ENCODE data around the gene FHIP2A.
"Not testable (repeated sequence)": the region's sequence is repeated elsewhere in the genome, so short reads cannot be mapped to it uniquely, and the experiment has no call there.

The FHIP2A gene

GRCh38 chr10:114856544-114857287 is 35.1 kb downstream of the FHIP2A start:
- Histone ChIP-seq H3K27ac (ENCODE audit: low read depth, low read length) (peak overlapping the region; percentile 48), H3K14ac (ENCODE audit: low read length) (no peak overlapping the region), H3K27me3 (ENCODE audit: insufficient read depth, low read length) (no peaks in the 10 kb centered on the region), H4K91ac (ENCODE audit: low read depth, low read length) (no peak overlapping the region), H2BK120ac (ENCODE audit: insufficient read depth, low read length, poor library complexity) (peak overlapping the region; percentile 76), H3K36me3 (ENCODE audit: control insufficient read depth in 1 of 2, insufficient read depth in 2 of 2, low read length in 2 of 2) (peaks cover 10 to 12% of the 10 kb centered on the region in 2 experiments), H3K4me1 (ENCODE audit: control insufficient read depth in 1 of 2, insufficient read depth in 2 of 2, low read length in 2 of 2) (no peaks in the 10 kb centered on the region), H4K8ac (ENCODE audit: low read depth, low read length) (no peak overlapping the region), H3K23ac (ENCODE audit: low read length) (no peak overlapping the region), H4K12ac (ENCODE audit: low read depth, low read length) (no peak overlapping the region), H3K9ac (ENCODE audit: low read length) (no peak overlapping the region), H3K4me3 (ENCODE audit: low read depth, low read length) (no peak overlapping the region), H3K9me3 (ENCODE audit: insufficient read depth, low read depth, low read length) (peaks cover 2% of the 10 kb centered on the region), H3K4ac (ENCODE audit: low read depth, low read length) (no peak overlapping the region), H2AK5ac (ENCODE audit: low read length) (no peak overlapping the region), H3K79me2 (ENCODE audit: control insufficient read depth, insufficient read depth, low read length, poor library complexity) (no peaks in the 10 kb centered on the region), H3K4me2 (ENCODE audit: low read length) (no peak overlapping the region), H2BK12ac (ENCODE audit: low read length) (no peak overlapping the region), H2AFZ (ENCODE audit: insufficient read depth, low read length, poor library complexity) (no peak overlapping the region), H2BK5ac (ENCODE audit: low read depth, low read length, poor library complexity) (no peak overlapping the region), H3K18ac (ENCODE audit: low read length) (no peak overlapping the region), H3K79me1 (ENCODE audit: low read length) (no peaks in the 10 kb centered on the region)
- peak; percentile 48 to 88 for DNase-seq
- no CpG with 5 or more reads among the region's 9 CpGs for WGBS (ENCODE audit: extremely low coverage, insufficient coverage, insufficient read length)

GRCh38 chr10:114857288-114857565 is 35.6 kb downstream of the FHIP2A start:
- not testable (repeated sequence) for H3K9ac ChIP-seq (ENCODE audit: low read length); H3K79me1 ChIP-seq (ENCODE audit: low read length); H3K9me3 ChIP-seq (ENCODE audit: insufficient read depth, low read depth, low read length); DNase-seq; H2BK5ac ChIP-seq (ENCODE audit: low read depth, low read length, poor library complexity); H3K4me1 ChIP-seq (ENCODE audit: control insufficient read depth in 1 of 2, insufficient read depth in 2 of 2, low read length in 2 of 2); H4K91ac ChIP-seq (ENCODE audit: low read depth, low read length); H3K23ac ChIP-seq (ENCODE audit: low read length); H4K12ac ChIP-seq (ENCODE audit: low read depth, low read length); H2AK5ac ChIP-seq (ENCODE audit: low read length); H3K79me2 ChIP-seq (ENCODE audit: control insufficient read depth, insufficient read depth, low read length, poor library complexity); H3K18ac ChIP-seq (ENCODE audit: low read length); H3K27me3 ChIP-seq (ENCODE audit: insufficient read depth, low read length); H3K4me3 ChIP-seq (ENCODE audit: low read depth, low read length); H3K4ac ChIP-seq (ENCODE audit: low read depth, low read length); H3K4me2 ChIP-seq (ENCODE audit: low read length); H2BK12ac ChIP-seq (ENCODE audit: low read length); H2BK120ac ChIP-seq (ENCODE audit: insufficient read depth, low read length, poor library complexity); H3K14ac ChIP-seq (ENCODE audit: low read length); H4K8ac ChIP-seq (ENCODE audit: low read depth, low read length); H2AFZ ChIP-seq (ENCODE audit: insufficient read depth, low read length, poor library complexity)
- peaks cover 10 to 12% of the 10 kb centered on the region in 2 experiments for H3K36me3 ChIP-seq (ENCODE audit: control insufficient read depth in 1 of 2, insufficient read depth in 2 of 2, low read length in 2 of 2)
- WGBS (ENCODE audit: extremely low coverage, insufficient coverage, insufficient read length): no CpG with 5 or more reads among the region's 8 CpGs
- H3K27ac ChIP-seq (ENCODE audit: low read depth, low read length): peak overlapping the region; percentile 34

GRCh38 chr10:114857922-114858629 is 36.5 kb downstream of the FHIP2A start:
- no peak overlapping the region for H3K4ac ChIP-seq (ENCODE audit: low read depth, low read length)
- no peak overlapping the region for H3K9ac ChIP-seq (ENCODE audit: low read length)
- no peak for DNase-seq
- H3K23ac ChIP-seq (ENCODE audit: low read length): no peak overlapping the region
- H2BK120ac ChIP-seq (ENCODE audit: insufficient read depth, low read length, poor library complexity): no peak overlapping the region
- no peak overlapping the region for H4K12ac ChIP-seq (ENCODE audit: low read depth, low read length)
- H2BK12ac ChIP-seq (ENCODE audit: low read length): no peak overlapping the region
- H3K27ac ChIP-seq (ENCODE audit: low read depth, low read length): no peak overlapping the region
- H2AK5ac ChIP-seq (ENCODE audit: low read length): no peak overlapping the region
- H3K27me3 ChIP-seq (ENCODE audit: insufficient read depth, low read length): no peaks in the 10 kb centered on the region
- H3K4me1 ChIP-seq (ENCODE audit: control insufficient read depth in 1 of 2, insufficient read depth in 2 of 2, low read length in 2 of 2): no peaks in the 10 kb centered on the region
- peaks cover 10 to 12% of the 10 kb centered on the region in 2 experiments for H3K36me3 ChIP-seq (ENCODE audit: control insufficient read depth in 1 of 2, insufficient read depth in 2 of 2, low read length in 2 of 2)
- H3K4me2 ChIP-seq (ENCODE audit: low read length): no peak overlapping the region
- no peak overlapping the region for H3K4me3 ChIP-seq (ENCODE audit: low read depth, low read length)
- H3K14ac ChIP-seq (ENCODE audit: low read length): no peak overlapping the region
- no peak overlapping the region for H4K8ac ChIP-seq (ENCODE audit: low read depth, low read length)
- H3K9me3 ChIP-seq (ENCODE audit: insufficient read depth, low read depth, low read length): peaks cover 2% of the 10 kb centered on the region
- H3K18ac ChIP-seq (ENCODE audit: low read length): no peak overlapping the region
- H3K79me2 ChIP-seq (ENCODE audit: control insufficient read depth, insufficient read depth, low read length, poor library complexity): no peaks in the 10 kb centered on the region
- H4K91ac ChIP-seq (ENCODE audit: low read depth, low read length): no peak overlapping the region
- no CpG with 5 or more reads among the region's 2 CpGs for WGBS (ENCODE audit: extremely low coverage, insufficient coverage, insufficient read length)
- H3K79me1 ChIP-seq (ENCODE audit: low read length): no peaks in the 10 kb centered on the region
- H2BK5ac ChIP-seq (ENCODE audit: low read depth, low read length, poor library complexity): no peak overlapping the region
- no peak overlapping the region for H2AFZ ChIP-seq (ENCODE audit: insufficient read depth, low read length, poor library complexity)

GRCh38 chr10:114859222-114859621 is 37.6 kb downstream of the FHIP2A start:
- H3K4me3 ChIP-seq (ENCODE audit: low read depth, low read length): no peak overlapping the region
- no peak overlapping the region for H4K12ac ChIP-seq (ENCODE audit: low read depth, low read length)
- no CpG with 5 or more reads among the region's 7 CpGs for WGBS (ENCODE audit: extremely low coverage, insufficient coverage, insufficient read length)
- no peak overlapping the region for H4K8ac ChIP-seq (ENCODE audit: low read depth, low read length)
- no peak overlapping the region for H3K23ac ChIP-seq (ENCODE audit: low read length)
- H3K79me1 ChIP-seq (ENCODE audit: low read length): no peaks in the 10 kb centered on the region
- no peak overlapping the region for H3K4me2 ChIP-seq (ENCODE audit: low read length)
- H2BK5ac ChIP-seq (ENCODE audit: low read depth, low read length, poor library complexity): no peak overlapping the region
- H3K18ac ChIP-seq (ENCODE audit: low read length): no peak overlapping the region
- peaks cover 2% of the 10 kb centered on the region for H3K9me3 ChIP-seq (ENCODE audit: insufficient read depth, low read depth, low read length)
- no peak overlapping the region for H2AFZ ChIP-seq (ENCODE audit: insufficient read depth, low read length, poor library complexity)
- peaks cover 8 to 12% of the 10 kb centered on the region in 2 experiments for H3K36me3 ChIP-seq (ENCODE audit: control insufficient read depth in 1 of 2, insufficient read depth in 2 of 2, low read length in 2 of 2)
- H3K4me1 ChIP-seq (ENCODE audit: control insufficient read depth in 1 of 2, insufficient read depth in 2 of 2, low read length in 2 of 2): no peaks in the 10 kb centered on the region
- no peak overlapping the region for H4K91ac ChIP-seq (ENCODE audit: low read depth, low read length)
- peak; percentile 55 to 72 for DNase-seq
- no peaks in the 10 kb centered on the region for H3K27me3 ChIP-seq (ENCODE audit: insufficient read depth, low read length)
- H3K27ac ChIP-seq (ENCODE audit: low read depth, low read length): no peak overlapping the region
- no peak overlapping the region for H2BK12ac ChIP-seq (ENCODE audit: low read length)
- H3K9ac ChIP-seq (ENCODE audit: low read length): no peak overlapping the region
- no peak overlapping the region for H3K14ac ChIP-seq (ENCODE audit: low read length)
- H3K79me2 ChIP-seq (ENCODE audit: control insufficient read depth, insufficient read depth, low read length, poor library complexity): no peaks in the 10 kb centered on the region
- no peak overlapping the region for H2BK120ac ChIP-seq (ENCODE audit: insufficient read depth, low read length, poor library complexity)
- H3K4ac ChIP-seq (ENCODE audit: low read depth, low read length): no peak overlapping the region
- H2AK5ac ChIP-seq (ENCODE audit: low read length): no peak overlapping the region
